Measurements from ENCODE around the gene FAM111B.
A peak's percentile ranks its signal among the peaks of the same experiment; 100 is the strongest.

Gene FAM111B

GRCh38 chr11:59158206-59159068 lies 51.4 kb downstream of the FAM111B start:
- DNase-seq, result peak; percentile 73

- no peak for DNase-seq
Measured at GRCh38 chr11:59164028-59164427, 57.0 kb downstream of the FAM111B start.

GRCh38 chr11:59171508-59172322 lies 64.7 kb downstream of the FAM111B start, which contains the start of gene DTX4:
TSS of gene DTX4 (plus strand) at chr11:59172132. CDS start at chr11:59172596, 464 bp downstream.
- DNase-seq, result peak; percentile 85

- DNase-seq, result no peak
Measured at GRCh38 chr11:59172345-59173079, 65.5 kb downstream of the FAM111B start.

DNA sequence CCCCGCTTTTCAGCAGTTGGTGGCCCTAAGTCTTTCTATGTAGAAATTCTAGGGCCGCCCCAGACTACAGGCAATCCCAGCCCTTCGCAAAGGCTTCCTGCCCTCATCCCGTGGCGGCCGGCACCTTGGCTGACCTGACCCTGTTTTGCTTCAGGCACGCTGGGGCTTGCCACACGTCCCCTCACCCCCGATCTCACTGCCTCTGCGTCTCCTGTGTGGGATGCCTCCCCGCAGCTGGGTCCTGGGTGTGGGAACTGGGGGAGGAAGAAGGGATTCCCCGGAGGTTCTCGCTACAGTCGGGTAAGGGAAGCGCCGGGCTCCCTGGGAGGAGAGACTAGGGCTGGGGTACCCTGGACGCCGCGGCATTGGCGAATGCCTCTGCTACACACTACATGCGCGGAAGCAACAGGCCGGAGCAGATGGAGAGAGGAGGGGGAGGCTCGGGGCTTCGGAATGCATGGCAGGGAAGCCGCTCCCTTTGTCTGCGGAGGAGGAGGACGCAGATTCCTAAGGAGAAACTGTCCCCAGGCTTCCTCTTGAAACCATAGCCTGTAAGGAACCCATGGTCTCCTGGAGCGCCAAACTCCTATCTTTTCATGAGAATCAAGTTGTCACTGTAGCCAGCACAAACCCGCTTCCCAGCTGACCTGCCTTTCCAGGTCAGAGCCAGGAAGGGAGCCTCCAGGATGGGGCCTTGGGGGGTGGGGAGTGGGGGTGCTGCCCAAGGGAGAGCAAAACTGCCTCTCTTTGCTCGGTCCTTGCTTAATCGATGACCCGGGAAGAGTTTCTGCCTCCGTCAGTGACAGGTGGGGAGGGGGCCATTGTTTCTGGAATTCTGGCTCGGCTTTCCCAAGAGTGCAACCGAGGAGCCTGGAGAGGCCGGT lies 66.3 kb downstream of the FAM111B start:
- peak; percentile 28 for DNase-seq

- peak; percentile 48 for DNase-seq
Measured at GRCh38 chr11:59173964-59174663, 67.1 kb downstream of the FAM111B start.

GRCh38 chr11:59174664-59175033 lies 67.6 kb downstream of the FAM111B start:
- peak; percentile 38 for DNase-seq

DNA sequence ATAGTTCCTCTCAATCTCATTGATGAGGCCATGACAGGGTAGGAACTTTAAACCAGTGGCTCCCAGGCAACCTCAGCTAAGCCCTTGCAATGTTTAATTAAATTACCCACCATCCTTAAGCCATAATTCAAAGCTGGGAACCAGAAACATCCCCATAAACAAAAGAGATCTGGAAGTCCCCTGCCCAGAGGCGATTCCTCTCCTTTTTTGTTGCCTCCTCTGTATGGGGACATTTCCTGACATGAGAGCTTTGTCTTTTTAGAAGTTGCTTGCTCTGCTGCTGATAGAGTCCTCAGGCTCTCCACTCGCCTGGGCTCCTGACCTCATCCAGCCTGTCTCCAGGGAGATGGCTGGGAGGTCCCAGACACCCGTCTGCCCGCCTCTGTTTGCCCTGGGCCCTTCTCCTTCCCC lies 68.1 kb downstream of the FAM111B start:
- no peak for DNase-seq

- DNase-seq, result no peak
Measured at GRCh38 chr11:59176330-59176729, 69.3 kb downstream of the FAM111B start.

Data from fibroblast of upper back skin (primary cell).